Panc1 (cell line): ENCODE data around the gene NAA38.
A peak's percentile ranks its signal among the peaks of the same experiment; 100 is the strongest.

Experiments
- POLR2AphosphoS5 ChIP-seq: IDR thresholded peaks from 2 replicates; pipeline ENCODE4 v1.6.1; 2012; ENCODE audit warnings: mild to moderate bottlenecking, low read depth, low read length, moderate library complexity
- SIN3A ChIP-seq: IDR thresholded peaks from 2 replicates; pipeline ENCODE4 v1.6.1; 2012; ENCODE audit warnings: low read depth, mild to moderate bottlenecking, low read length, moderate library complexity, borderline replicate concordance; ENCODE audit not compliant: insufficient read depth
- TCF7L2 ChIP-seq: IDR thresholded peaks from 2 replicates; pipeline ENCODE4 v1.6.1; 2011; ENCODE audit warnings: mild to moderate bottlenecking, low read depth, low read length, inconsistent platforms
- TF ChIP-seq, protein P1 (sequence below): fragments of 450-650 bp; IDR thresholded peaks from 2 replicates; pipeline ENCODE4 v1.5.1; 2017; ENCODE audit warnings: mild to moderate bottlenecking
- TF ChIP-seq, protein P2 (sequence below), 2 experiments: IDR thresholded peaks; 2 replicates each; pipeline ENCODE4 v1.6.1; 2011 to 2012; ENCODE audit warnings: low read depth in 2 of 2, control low read depth in 1 of 2, low read length in 1 of 2, mild to moderate bottlenecking in 1 of 2, moderate library complexity in 1 of 2; ENCODE audit not compliant: insufficient read depth in 1 of 2

DNA sequence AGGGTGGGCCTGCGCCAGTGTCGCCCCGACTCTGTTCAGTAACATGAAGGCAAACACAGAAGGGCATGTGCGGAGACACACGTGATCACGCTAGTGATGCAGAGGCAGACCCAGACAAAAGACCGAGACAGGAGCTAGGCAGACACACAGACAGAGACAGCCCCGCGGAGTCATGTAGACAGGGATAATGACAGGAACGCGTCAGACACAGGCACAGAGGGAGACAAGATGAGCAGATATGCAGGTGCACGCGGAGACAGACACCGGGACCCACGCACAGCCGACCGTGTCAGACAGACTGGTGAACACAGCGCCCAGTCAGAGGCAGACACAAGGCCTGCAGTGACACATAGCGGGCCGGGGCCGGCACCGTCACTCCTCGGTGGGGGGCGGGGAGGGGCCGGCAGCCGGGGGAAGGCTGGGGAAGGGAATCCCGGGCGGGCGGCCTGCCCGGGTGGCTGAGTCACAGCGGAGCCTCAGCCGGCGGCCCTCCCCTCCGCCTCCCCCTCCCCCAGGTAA is 15.9 kb downstream of the NAA38 start:
- TF ChIP-seq, protein P1, sequence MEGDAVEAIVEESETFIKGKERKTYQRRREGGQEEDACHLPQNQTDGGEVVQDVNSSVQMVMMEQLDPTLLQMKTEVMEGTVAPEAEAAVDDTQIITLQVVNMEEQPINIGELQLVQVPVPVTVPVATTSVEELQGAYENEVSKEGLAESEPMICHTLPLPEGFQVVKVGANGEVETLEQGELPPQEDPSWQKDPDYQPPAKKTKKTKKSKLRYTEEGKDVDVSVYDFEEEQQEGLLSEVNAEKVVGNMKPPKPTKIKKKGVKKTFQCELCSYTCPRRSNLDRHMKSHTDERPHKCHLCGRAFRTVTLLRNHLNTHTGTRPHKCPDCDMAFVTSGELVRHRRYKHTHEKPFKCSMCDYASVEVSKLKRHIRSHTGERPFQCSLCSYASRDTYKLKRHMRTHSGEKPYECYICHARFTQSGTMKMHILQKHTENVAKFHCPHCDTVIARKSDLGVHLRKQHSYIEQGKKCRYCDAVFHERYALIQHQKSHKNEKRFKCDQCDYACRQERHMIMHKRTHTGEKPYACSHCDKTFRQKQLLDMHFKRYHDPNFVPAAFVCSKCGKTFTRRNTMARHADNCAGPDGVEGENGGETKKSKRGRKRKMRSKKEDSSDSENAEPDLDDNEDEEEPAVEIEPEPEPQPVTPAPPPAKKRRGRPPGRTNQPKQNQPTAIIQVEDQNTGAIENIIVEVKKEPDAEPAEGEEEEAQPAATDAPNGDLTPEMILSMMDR = no peak; the same call in 1 of the 2 replicates
- TF ChIP-seq POLR2AphosphoS5 = no peak
- no peak for TF ChIP-seq TCF7L2
- TF ChIP-seq, protein P2, sequence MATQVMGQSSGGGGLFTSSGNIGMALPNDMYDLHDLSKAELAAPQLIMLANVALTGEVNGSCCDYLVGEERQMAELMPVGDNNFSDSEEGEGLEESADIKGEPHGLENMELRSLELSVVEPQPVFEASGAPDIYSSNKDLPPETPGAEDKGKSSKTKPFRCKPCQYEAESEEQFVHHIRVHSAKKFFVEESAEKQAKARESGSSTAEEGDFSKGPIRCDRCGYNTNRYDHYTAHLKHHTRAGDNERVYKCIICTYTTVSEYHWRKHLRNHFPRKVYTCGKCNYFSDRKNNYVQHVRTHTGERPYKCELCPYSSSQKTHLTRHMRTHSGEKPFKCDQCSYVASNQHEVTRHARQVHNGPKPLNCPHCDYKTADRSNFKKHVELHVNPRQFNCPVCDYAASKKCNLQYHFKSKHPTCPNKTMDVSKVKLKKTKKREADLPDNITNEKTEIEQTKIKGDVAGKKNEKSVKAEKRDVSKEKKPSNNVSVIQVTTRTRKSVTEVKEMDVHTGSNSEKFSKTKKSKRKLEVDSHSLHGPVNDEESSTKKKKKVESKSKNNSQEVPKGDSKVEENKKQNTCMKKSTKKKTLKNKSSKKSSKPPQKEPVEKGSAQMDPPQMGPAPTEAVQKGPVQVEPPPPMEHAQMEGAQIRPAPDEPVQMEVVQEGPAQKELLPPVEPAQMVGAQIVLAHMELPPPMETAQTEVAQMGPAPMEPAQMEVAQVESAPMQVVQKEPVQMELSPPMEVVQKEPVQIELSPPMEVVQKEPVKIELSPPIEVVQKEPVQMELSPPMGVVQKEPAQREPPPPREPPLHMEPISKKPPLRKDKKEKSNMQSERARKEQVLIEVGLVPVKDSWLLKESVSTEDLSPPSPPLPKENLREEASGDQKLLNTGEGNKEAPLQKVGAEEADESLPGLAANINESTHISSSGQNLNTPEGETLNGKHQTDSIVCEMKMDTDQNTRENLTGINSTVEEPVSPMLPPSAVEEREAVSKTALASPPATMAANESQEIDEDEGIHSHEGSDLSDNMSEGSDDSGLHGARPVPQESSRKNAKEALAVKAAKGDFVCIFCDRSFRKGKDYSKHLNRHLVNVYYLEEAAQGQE (IDR thresholded peaks at IDR 0.05; ENCODE audit: insufficient read depth in 1 of 2, low read depth in 2 of 2, low read length in 1 of 2) = no peak
- TF ChIP-seq SIN3A = 0 out of 2 replicates have a peak, but pooled peaks have one; percentile 36
